IPS-NIHi11 (cell line): ENCODE measurements around the gene SPRYD4.
A peak's percentile ranks its signal among the peaks of the same experiment; 100 is the strongest.
"Not testable (repeated sequence)": the region's sequence is repeated elsewhere in the genome, so short reads cannot be mapped to it uniquely, and the experiment has no call there.

Experiments used
- DNase-seq: peaks from one replicate; pipeline ENCODE4 v3.0.0; 2012; ENCODE audit warnings: mixed read lengths, low spot score

SPRYD4 gene

GRCh38 chr12:56468216-56469006 lies at the start of gene SPRYD4:
TSS of gene SPRYD4 (plus strand) at chr12:56468578. CDS start at chr12:56468592, 14 bp downstream.
- DNase-seq, result peak; percentile 97

GRCh38 chr12:56420411-56420810 lies 48.0 kb upstream of the SPRYD4 start:
- DNase-seq, result no peak

DNA sequence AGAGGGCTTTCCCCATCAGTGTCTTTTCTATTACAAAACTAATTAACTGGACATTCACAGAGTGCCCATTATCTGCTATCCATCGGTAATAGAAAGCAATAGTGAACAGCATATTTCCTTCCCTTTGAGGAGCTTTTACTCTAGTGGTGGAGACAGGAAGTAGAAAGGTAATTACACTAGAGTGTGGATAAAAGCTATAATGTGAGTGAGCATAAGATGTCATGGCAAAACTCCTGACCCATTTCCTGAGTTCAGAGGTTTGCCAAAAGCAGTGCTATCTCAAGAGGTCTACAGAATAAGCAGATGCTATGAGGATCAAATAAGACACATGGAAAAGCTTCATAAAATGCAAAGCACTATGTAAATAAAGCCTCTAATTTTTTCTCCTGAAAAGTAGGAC lies 43.2 kb upstream of the SPRYD4 start:
- DNase-seq, result no peak

GRCh38 chr12:56425940-56426438 lies 42.4 kb upstream of the SPRYD4 start:
- no peak for DNase-seq

- DNase-seq, result no peak
Observed at GRCh38 chr12:56431288-56431687, 37.1 kb upstream of the SPRYD4 start.

DNA sequence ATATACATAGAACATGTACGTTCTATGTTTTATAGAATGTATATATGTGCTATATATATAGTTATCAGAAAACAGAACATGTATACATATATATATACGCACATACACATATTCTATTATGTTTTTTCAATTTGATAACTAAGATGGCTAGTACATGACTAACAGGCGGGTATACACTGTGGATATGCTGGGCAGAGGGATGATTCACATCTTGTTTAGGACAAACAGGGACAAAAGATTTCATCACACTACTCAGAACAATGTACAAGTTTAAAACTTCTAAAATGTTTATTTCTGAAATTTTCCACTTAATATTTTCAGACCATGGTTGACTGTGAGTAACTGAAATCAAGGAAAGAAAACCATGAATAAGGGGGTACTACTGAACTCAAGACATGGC lies 36.5 kb upstream of the SPRYD4 start:
- no peak for DNase-seq

DNA sequence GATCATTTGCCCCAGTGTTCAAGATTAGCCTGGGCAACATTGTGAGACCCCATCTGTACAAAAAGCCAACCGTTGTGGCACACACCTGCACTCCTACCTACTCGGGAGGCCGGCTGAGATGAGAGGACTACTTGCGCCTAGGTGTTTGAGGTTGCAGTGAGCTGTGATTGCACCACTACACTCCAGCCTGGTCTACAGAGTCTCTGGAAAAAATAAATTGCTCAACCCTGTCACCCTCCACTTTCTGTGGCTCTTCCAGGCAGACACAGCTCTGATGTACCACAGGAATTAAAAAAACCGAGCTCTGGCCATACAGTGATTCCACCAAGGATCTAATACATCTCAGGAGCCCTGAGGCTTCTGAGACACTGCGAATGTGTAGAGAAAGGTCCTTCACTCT lies 33.5 kb upstream of the SPRYD4 start:
- DNase-seq, result no peak

GRCh38 chr12:56437430-56438176 lies 30.8 kb upstream of the SPRYD4 start:
- DNase-seq, result no peak

GRCh38 chr12:56443208-56443607 lies 25.2 kb upstream of the SPRYD4 start:
- not testable (repeated sequence) for DNase-seq

DNA sequence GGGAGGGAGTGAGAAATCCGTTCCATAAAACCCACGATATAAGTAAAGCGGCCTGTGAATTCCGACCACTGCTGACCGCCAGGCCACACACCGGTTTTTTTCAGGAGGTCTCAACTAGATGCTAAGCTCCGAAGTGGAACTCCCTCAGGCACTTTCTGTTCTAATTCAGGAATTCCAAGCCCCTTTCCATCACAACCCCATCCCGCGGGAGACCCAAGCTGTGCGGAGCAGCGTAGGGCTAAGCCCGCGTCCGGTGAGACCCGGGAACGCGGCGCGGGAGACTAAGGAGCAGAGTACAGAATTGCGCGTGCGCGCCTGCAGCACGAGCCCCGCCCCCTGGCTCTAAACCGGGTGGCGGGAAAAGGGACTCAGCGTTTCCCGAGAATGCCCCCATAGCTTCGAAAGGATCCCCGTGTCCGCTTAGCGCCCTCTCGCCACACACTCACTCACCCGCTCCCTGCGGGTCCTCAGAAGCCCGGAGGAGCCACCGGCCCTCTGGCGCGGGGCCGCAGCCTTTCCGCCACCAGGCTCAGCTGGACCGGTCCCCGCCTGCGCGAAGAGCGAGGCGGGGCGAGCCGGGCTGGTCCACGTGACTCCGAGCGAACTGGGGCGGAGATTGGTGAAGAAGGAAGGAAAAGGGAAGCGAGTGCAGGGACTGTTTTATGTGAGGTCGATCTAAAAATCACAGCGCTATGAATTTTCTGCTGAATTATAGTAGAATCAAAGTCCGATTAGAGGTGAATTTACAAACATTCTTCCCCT lies 19.3 kb upstream of the SPRYD4 start, which contains the start of gene TIMELESS:
Gene TIMELESS (minus strand): TSS at position 567 of the 762 bp plus-strand sequence. CDS start 15,256 bp downstream, outside the sequence.
- peak; percentile 99 for DNase-seq

- no peak for DNase-seq
Observed at GRCh38 chr12:56449622-56449984, 18.8 kb upstream of the SPRYD4 start.

DNA sequence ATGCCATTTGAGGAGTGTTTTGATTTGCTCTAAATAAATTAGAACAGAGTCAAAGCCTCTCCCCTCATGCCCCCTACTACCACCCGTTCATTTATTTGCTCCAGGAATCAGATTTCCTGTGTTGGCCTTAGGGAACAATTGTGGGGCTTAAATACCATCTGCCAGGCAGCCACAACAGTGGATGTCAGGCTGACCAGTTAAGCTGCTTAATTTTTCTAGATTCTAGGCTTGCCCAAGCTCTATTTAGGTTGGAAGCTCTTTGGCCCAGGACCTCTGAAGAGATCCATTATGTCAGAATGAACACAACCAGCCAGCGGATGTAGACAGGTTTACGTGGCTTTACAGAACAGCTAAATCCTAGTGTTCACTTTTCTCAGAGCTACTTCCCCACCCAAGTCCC lies 18.1 kb upstream of the SPRYD4 start:
- DNase-seq, result no peak

- DNase-seq, result no peak
Observed at GRCh38 chr12:56451147-56451546, 17.2 kb upstream of the SPRYD4 start.

- DNase-seq, result no peak
Observed at GRCh38 chr12:56454557-56454956, 13.8 kb upstream of the SPRYD4 start, which contains the start of gene MIP. TSS of gene MIP (minus strand) at chr12:56454657. CDS start at chr12:56454613, 44 bp downstream.

- DNase-seq, result no peak
Observed at GRCh38 chr12:56457817-56458216, 10.6 kb upstream of the SPRYD4 start.

DNA sequence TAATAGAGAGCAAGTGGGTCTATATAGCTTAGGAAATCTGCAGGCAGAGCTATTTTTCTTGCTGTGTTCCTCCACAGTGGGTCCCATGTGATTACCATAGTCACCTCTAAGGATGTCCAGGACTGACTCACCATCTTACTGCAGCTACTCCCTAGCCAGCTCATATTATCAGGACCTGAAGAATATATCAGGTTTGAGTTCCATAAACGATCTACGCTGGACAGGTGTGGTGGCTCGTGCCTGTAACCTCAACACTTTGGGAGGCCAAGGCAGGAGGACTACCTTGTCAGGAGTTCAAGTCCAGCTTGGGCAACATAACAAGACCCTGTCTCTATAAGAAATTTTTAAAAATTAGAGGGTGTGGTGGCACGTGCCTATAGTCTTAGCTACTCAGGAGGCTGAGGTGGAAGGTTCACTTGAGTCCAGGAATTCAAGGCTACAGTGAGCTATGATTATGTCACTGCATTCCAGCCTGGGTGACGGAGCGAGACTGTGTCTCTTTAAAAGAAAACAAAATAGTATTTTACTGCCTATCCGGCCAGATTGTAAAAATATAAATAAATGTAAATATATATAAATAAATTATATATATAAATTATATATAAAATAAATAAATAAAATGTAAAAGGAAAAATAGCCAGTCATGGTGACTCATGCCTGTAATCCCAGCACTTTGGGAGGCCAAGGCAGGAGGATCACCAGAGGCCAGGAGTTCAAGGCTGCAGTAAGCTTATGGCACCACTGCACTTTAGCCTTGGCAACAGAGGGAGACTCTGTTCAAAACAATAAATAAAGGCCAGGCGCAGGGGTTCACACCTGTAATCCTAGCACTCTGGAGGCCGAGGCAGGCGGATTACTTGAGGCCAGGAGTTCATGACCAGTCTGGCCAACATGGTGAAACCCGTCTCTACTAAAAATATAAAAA lies 6.9 kb upstream of the SPRYD4 start:
- no peak for DNase-seq

DNA sequence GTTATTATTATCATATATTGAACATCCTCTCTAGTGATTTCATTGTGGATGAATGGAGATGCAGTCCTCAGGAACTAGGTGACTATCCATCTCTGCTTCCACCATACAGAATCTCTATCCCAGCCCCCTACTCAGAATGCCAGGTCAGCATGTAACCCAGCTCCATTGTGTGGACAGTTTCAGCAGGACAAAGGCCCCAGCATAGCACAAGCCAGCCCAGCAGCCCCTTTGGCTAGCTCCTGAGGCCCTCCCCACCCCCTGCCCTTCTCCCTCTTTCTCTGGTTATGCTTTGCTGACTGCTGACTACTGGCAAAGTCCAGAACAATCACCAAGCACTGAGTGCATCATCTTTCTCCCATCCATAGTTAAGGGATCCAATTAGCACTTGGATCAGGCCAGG lies 5.8 kb upstream of the SPRYD4 start:
- peak; percentile 61 for DNase-seq

DNA sequence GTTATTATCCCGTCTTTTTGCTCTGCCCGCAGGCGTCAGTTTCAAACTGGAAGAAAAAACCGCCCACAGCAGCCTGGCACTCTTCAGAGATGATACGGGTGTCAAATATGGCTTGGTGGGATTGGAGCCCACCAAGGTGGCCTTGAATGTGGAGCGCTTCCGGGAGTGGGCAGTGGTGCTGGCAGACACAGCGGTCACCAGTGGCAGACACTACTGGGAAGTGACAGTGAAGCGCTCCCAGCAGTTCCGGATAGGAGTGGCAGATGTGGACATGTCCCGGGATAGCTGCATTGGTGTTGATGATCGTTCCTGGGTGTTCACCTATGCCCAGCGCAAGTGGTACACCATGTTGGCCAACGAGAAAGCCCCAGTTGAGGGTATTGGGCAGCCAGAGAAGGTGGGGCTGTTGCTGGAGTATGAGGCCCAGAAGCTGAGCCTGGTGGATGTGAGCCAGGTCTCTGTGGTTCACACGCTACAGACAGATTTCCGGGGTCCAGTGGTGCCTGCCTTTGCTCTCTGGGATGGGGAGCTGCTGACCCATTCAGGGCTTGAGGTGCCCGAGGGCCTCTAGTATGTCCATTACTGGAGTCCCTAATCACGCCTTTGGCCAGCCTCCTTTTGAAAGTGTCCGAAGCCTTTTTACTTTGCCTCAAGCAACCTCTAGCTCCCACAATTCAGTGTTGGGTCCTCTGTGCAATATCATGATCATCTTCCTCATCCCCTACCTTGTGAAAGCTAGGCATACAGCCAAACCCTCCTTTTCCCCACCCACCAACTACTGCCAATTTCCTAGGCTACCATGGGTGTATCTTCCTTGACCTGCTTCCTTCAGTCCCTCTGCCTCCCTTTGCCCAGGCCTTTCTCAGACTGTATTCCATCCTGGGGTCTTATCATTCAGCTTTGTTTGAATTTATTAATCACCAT lies 891 bp downstream of the SPRYD4 start:
- DNase-seq, result no peak

GRCh38 chr12:56474389-56474788 lies 6.0 kb downstream of the SPRYD4 start:
- DNase-seq, result no peak

- no peak for DNase-seq
Observed at GRCh38 chr12:56476143-56476542, 7.8 kb downstream of the SPRYD4 start.
